HG03045 (cell line): Measurements from ENCODE around the gene PTH1R.

ENCODE experiments used
- ATAC-seq: cut with Tn5 transposase; IDR thresholded peaks from one replicate; pipeline ENCODE4 v1.9.1; 2021; ENCODE audit warnings: mild to moderate bottlenecking, moderate library complexity; ENCODE audit not compliant: unreplicated experiment

The PTH1R gene

GRCh38 chr3:46881596-46882376, 4.3 kb downstream of the PTH1R start:
- ATAC-seq, result no peak

- no peak for ATAC-seq
These were observed 5.0 kb downstream of the PTH1R start for GRCh38 chr3:46882377-46883053.

- ATAC-seq, result no peak
These were observed 5.7 kb downstream of the PTH1R start for GRCh38 chr3:46883054-46883829.

- no peak for ATAC-seq
These were observed 6.3 kb downstream of the PTH1R start for GRCh38 chr3:46883830-46884185.

- ATAC-seq, result no peak
These were observed 6.9 kb downstream of the PTH1R start for GRCh38 chr3:46884427-46884826.

- ATAC-seq, result no peak
These were observed 7.4 kb downstream of the PTH1R start for GRCh38 chr3:46884929-46885328.

GRCh38 chr3:46885612-46886011, 8.1 kb downstream of the PTH1R start:
- ATAC-seq, result no peak

GRCh38 chr3:46887980-46888494, 10.5 kb downstream of the PTH1R start:
- no peak for ATAC-seq

- no peak for ATAC-seq
These were observed 11.2 kb downstream of the PTH1R start for GRCh38 chr3:46888705-46889104.

GRCh38 chr3:46889381-46890110, 12.0 kb downstream of the PTH1R start:
- ATAC-seq, result no peak

GRCh38 chr3:46890132-46890531, 12.6 kb downstream of the PTH1R start:
- no peak for ATAC-seq

GRCh38 chr3:46891132-46891531, 13.6 kb downstream of the PTH1R start:
- ATAC-seq, result no peak

GRCh38 chr3:46892285-46893145, 15.0 kb downstream of the PTH1R start:
- no peak for ATAC-seq

GRCh38 chr3:46893146-46893748, 15.7 kb downstream of the PTH1R start:
- no peak for ATAC-seq

GRCh38 chr3:46893763-46894162, 16.2 kb downstream of the PTH1R start:
- ATAC-seq, result no peak

GRCh38 chr3:46894256-46894655, 16.7 kb downstream of the PTH1R start:
- no peak for ATAC-seq

- ATAC-seq, result no peak
These were observed 17.7 kb downstream of the PTH1R start for GRCh38 chr3:46895204-46895660.

- ATAC-seq, result no peak
These were observed 18.2 kb downstream of the PTH1R start for GRCh38 chr3:46895761-46896160.

- ATAC-seq, result no peak
These were observed 18.9 kb downstream of the PTH1R start for GRCh38 chr3:46896386-46896785.
